GM12878 (cell line): ENCODE results near the gene ADK. TPM values are rescaled to one million over a fixed set of nuclear protein-coding genes. Genes with fewer than 3 reads are reported as not detected.
"Not testable (repeated sequence)": the region's sequence is repeated elsewhere in the genome, so short reads cannot be mapped to it uniquely, and the experiment has no call there.

Experiments
- ATAC-seq: fragments of 200-7000 bp; cut with Tn5 transposase; 3 replicates; pipeline ENCODE4 v1.9.1; 2020; ENCODE audit warnings: mild to moderate bottlenecking, moderate library complexity
- BruUV-seq: library from RNA; stranded (reverse); fragments of 400-500 nt; replicated peaks from 2 replicates; lab custom pipeline; 2021; lab: Mats Ljungman, UMichigan
- CTCF ChIA-PET: fragments of 300-600 bp; sonication (Branson Sonifier 250); formaldehyde crosslinking; extraction: SDS; loops from one replicate; lab custom pipeline; 2021; ENCODE audit warnings: inconsistent platforms; lab: Yijun Ruan, JAX
- POLR2A ChIA-PET: fragments of 350-600 bp; formaldehyde crosslinking; extraction: SDS; loops from one replicate; lab custom pipeline; 2021; ENCODE audit warnings: inconsistent platforms; lab: Charles Lee
- RAD21 ChIA-PET: fragments of 300-600 bp; sonication (Branson Sonifier 250); formaldehyde crosslinking; loops from one replicate; lab custom pipeline; 2023; ENCODE audit warnings: antibody characterized with exemption; ENCODE audit not compliant: unreplicated experiment; lab: Charles Lee
- SMC1A ChIA-PET: fragments of 300-600 bp; sonication (Branson Sonifier 250); formaldehyde crosslinking; loops from one replicate; lab custom pipeline; 2023; ENCODE audit not compliant: unreplicated experiment, uncharacterized antibody; lab: Charles Lee
- DNase-seq: peaks from one replicate; pipeline ENCODE4 v3.0.0-alpha.2; 2011; ENCODE audit warnings: low read depth, low spot score
- FAIRE-seq: peaks from 3 replicates; lab custom pipeline; 2011; peaks lifted over from hg19 to GRCh38; lab: Jason Lieb, UNC
- H2AFZ ChIP-seq: 2 replicates; pipeline ENCODE4 v1.6.0; 2011; ENCODE audit warnings: low read depth, low read length, control low read depth; ENCODE audit not compliant: control insufficient read depth
- H3K27ac ChIP-seq: 2 replicates; pipeline ENCODE4 v1.5.1; 2011; ENCODE audit warnings: control low read depth; ENCODE audit not compliant: control insufficient read depth, insufficient read depth
- H3K27me3 ChIP-seq, 2 experiments: replicated peaks in 1 of 2; 2 replicates each; pipeline versions ENCODE4 v1.6.0 to v1.6.1; 2011; ENCODE audit warnings: low read length in 1 of 2; ENCODE audit not compliant: control insufficient read depth in 2 of 2, insufficient read depth in 2 of 2
- H3K36me3 ChIP-seq, 2 experiments: 2 replicates each; pipeline ENCODE4 v1.5.1; 2011; ENCODE audit warnings: low read length in 1 of 2; ENCODE audit not compliant: control insufficient read depth in 2 of 2, insufficient read depth in 2 of 2
- H3K4me1 ChIP-seq: 2 replicates; pipeline ENCODE4 v1.6.1; 2011; ENCODE audit warnings: mild to moderate bottlenecking, low read length, moderate library complexity, mixed read lengths; ENCODE audit not compliant: control insufficient read depth, insufficient read depth
- H3K4me2 ChIP-seq: 2 replicates; pipeline ENCODE4 v1.6.0; 2011; ENCODE audit warnings: control low read depth; ENCODE audit not compliant: control insufficient read depth, insufficient read depth
- H3K4me3 ChIP-seq: fragments of 200-600 bp; sonication (generic); 2 replicates; pipeline ENCODE4 v1.5.1; 2016
- H3K79me2 ChIP-seq: 2 replicates; pipeline ENCODE4 v1.6.0; 2011; ENCODE audit warnings: low read length; ENCODE audit not compliant: control insufficient read depth, insufficient read depth
- H3K9ac ChIP-seq: 2 replicates; pipeline ENCODE4 v1.8.0; 2011; ENCODE audit warnings: low read length, control low read depth, mixed read lengths; ENCODE audit not compliant: control insufficient read depth, insufficient read depth
- H3K9me3 ChIP-seq: replicated peaks from 3 replicates; pipeline ENCODE4 v1.5.1; 2011; ENCODE audit warnings: mild to moderate bottlenecking, low read length; ENCODE audit not compliant: control insufficient read depth, insufficient read depth
- H4K20me1 ChIP-seq: 2 replicates; pipeline ENCODE4 v1.6.0; 2011; ENCODE audit not compliant: control insufficient read depth, insufficient read depth
- ATF3 ChIP-seq: IDR thresholded peaks from 2 replicates; pipeline ENCODE4 v1.6.1; 2011; ENCODE audit warnings: low read depth, mild to moderate bottlenecking, low read length, moderate library complexity, borderline replicate concordance; ENCODE audit errors: extremely low read depth
- CHD2 ChIP-seq: IDR thresholded peaks from 2 replicates; pipeline ENCODE4 v1.6.1; 2011; ENCODE audit warnings: low read depth, low read length, improper control_type of control experiment, borderline replicate concordance
- CTCF ChIP-seq, 3 experiments: IDR thresholded peaks in 2 of 3; conservative IDR thresholded peaks in 1 of 3; 2 replicates each; pipeline ENCODE4 v1.5.1; 2011; ENCODE audit warnings: low read depth in 3 of 3, low read length in 3 of 3, mild to moderate bottlenecking in 3 of 3, control low read depth in 2 of 3, moderate library complexity in 2 of 3, inconsistent platforms in 1 of 3, mixed read lengths in 1 of 3; ENCODE audit not compliant: control insufficient read depth in 2 of 3, insufficient read depth in 1 of 3; ENCODE audit errors: extremely low read depth in 1 of 3
- CUX1 ChIP-seq: IDR thresholded peaks from 2 replicates; pipeline ENCODE4 v1.6.1; 2012; ENCODE audit warnings: improper control_type of control experiment, low read depth, low read length; ENCODE audit not compliant: insufficient replicate concordance
- FOS ChIP-seq: IDR thresholded peaks from 3 replicates; pipeline ENCODE4 v1.6.1; 2011; ENCODE audit warnings: borderline replicate concordance; ENCODE audit not compliant: insufficient read length; ENCODE audit errors: extremely low read depth
- GATAD2B ChIP-seq: fragments of 450-650 bp; conservative IDR thresholded peaks from 2 replicates; pipeline ENCODE4 v1.6.1; 2017; ENCODE audit warnings: low read depth, mild to moderate bottlenecking, moderate library complexity
- IRF4 ChIP-seq: IDR thresholded peaks from 2 replicates; pipeline ENCODE4 v1.6.1; 2011; ENCODE audit warnings: low read depth, low read length
- RAD51 ChIP-seq: fragments of 450-650 bp; IDR thresholded peaks from 2 replicates; pipeline ENCODE4 v1.6.1; 2016; ENCODE audit warnings: moderate library complexity, mild to moderate bottlenecking, inconsistent platforms
- RCOR1 ChIP-seq: conservative IDR thresholded peaks from 2 replicates; pipeline ENCODE4 v1.6.1; 2012; ENCODE audit warnings: low read depth, low read length, improper control_type of control experiment
- RELB ChIP-seq: fragments of 450-650 bp; IDR thresholded peaks from 2 replicates; pipeline ENCODE4 v1.6.1; 2017; ENCODE audit warnings: low read depth, mild to moderate bottlenecking, moderate library complexity
- SMAD5 ChIP-seq: IDR thresholded peaks from 2 replicates; pipeline ENCODE4 v1.6.1; 2016; ENCODE audit warnings: antibody characterized with exemption, low read depth
- YY1 ChIP-seq: IDR thresholded peaks from 2 replicates; pipeline ENCODE4 v1.6.1; 2011; ENCODE audit warnings: low read depth, mild to moderate bottlenecking, low read length
- WGBS: methylation state at CpG from one replicate; pipeline ENCODE4 v1.1.6; 2016; ENCODE audit warnings: low lambda C conversion rate; ENCODE audit not compliant: insufficient replicate concordance, insufficient coverage; ENCODE audit errors: missing lambda C conversion rate; 5-methylcytosine and 5-hydroxymethylcytosine counted together
- in situ Hi-C: fragments of 300-500 bp; cut with MboI; formaldehyde crosslinking; loops from 9 replicates; pipeline ENCODE4 v1.14.3; 2018; ENCODE audit warnings: mixed read lengths
- intact Hi-C: fragments of 100-400 bp; cut with micrococcal nuclease; formaldehyde crosslinking; loops from one replicate; pipeline ENCODE4 v1.14.2; 2022; ENCODE audit not compliant: unreplicated experiment
- polyA plus RNA-seq, 11 experiments: library from polyadenylated mRNA; depleted of rRNA in 4 of 11; unstranded in 6 of 11; stranded (reverse) in 5 of 11; fragments of >200 nt; fragmentation: Nextera tagmentation in 4 of 11; fragmentation: Illumina TruSeq in 1 of 11; extraction: Ambion mirVana in 4 of 11; extraction: Trizol in 1 of 11; gene quantifications; 1 replicate in 1 of 11; 2 replicates in 10 of 11; pipeline versions ENCODE4 v1.2.1 to v1.2.3, GENCODE V29; 2011 to 2016; ENCODE audit warnings: inconsistent platforms in 2 of 11, missing spikeins in 2 of 11, low read depth in 1 of 11
- total RNA-seq, 4 experiments: library from RNA; depleted of rRNA in 3 of 4; stranded (reverse); fragments of >200 nt in 3 of 4; fragmentation: Illumina TruSeq in 1 of 4; extraction: Trizol in 1 of 4; gene quantifications; 2 replicates each; pipeline versions ENCODE4 v1.2.1 to v1.2.3, GENCODE V29; 2013 to 2021

The ADK gene
- total and polyA plus RNA-seq, 10 of the 15 experiments (the other 5 are each of a cell fraction or from before 2014, with no cell fraction given) = 42.0 to 151 (median 81.6) TPM

- TF ChIP-seq CUX1 (no peak), SMAD5 (no peak), CTCF (IDR thresholded peaks at IDR 0.05 in 2 of 3, conservative IDR thresholded peaks at IDR 0.05 in 1 of 3; ENCODE audit: control insufficient read depth in 2 of 3, extremely low read depth in 1 of 3, insufficient read depth in 1 of 3, low read depth in 3 of 3, low read length in 3 of 3) (peak; percentile 27 to 49 (median 30); a peak in 4 of 6 replicates), IRF4 (no peak), RAD51 (no peak), FOS (no peak), GATAD2B (no peak), ATF3 (no peak), RCOR1 (no peak), YY1 (peak; percentile 48; the same call in 1 of the 2 replicates), CHD2 (no peak), RELB (no peak)
Observed at GRCh38 chr10:74213571-74214162, 62.6 kb downstream of the ADK start (continued).

GRCh38 chr10:74217110-74217509 is 66.1 kb downstream of the ADK start:
- not testable (repeated sequence) for FAIRE-seq

More at GRCh38 chr10:74217110-74217509, 66.1 kb downstream of the ADK start:
- WGBS = 98% methylated on average over 13 of the region's 13 CpGs
- H3K4me3 ChIP-seq, H3K27ac ChIP-seq, H3K4me1 ChIP-seq, BruUV-seq, H2AFZ ChIP-seq, POLR2A ChIA-PET, H3K27me3 ChIP-seq, intact Hi-C loops, H3K9me3 ChIP-seq, ATAC-seq, H3K4me2 ChIP-seq, RAD21 ChIA-PET, SMC1A ChIA-PET, in situ Hi-C loops, H3K36me3 ChIP-seq, CTCF ChIA-PET, H4K20me1 ChIP-seq, H3K9ac ChIP-seq, DNase-seq: not testable (repeated sequence)
- H3K79me2 ChIP-seq = peaks cover 11% of the 10 kb centered on the region
